ENCODE results near the gene IL22RA2.

IL22RA2 gene

DNA sequence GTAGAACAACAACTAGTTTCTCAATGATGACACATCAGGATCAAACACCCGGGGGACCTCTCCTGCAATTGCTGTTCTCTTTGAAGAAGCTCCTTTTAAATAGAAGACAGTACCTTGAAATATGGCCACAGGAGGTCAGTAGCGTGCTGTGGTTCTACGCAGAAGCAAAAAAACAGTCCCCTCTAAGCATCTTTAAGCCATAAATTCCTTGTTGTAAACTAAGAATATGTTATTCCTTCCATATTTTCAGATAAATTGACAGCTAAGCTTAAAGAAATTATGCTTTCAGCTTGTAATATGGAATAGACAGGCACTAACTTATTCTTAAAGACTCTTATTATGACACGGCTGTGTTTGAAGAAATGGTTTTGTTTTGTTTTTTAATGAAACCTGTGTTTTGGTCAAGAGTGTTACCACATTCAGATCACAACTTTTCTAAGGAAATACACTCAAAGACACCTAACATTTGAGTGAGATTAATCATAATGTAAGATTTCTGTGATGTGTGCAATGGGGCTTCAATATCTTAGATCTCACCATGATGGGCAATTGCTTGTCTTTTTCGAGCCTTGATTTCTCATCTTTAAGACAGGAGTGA lies 78.9 kb downstream of the IL22RA2 start:
- no peak for DNase-seq
